Left colon (tissue), 2 donors: ENCODE measurements around the gene GABRB1. TPM values are rescaled to one million over a fixed set of nuclear protein-coding genes. Genes with fewer than 3 reads are reported as not detected.
"Not testable (repeated sequence)": the region's sequence is repeated elsewhere in the genome, so short reads cannot be mapped to it uniquely, and the experiment has no call there.

ENCODE experiments used
- ATAC-seq: fragments of 200-7000 bp; cut with Tn5 transposase; one replicate; pipeline ENCODE4 v1.9.1; 2020; ENCODE audit warnings: mild to moderate bottlenecking, moderate library complexity
- DNase-seq, 2 donors: peaks; one replicate each; pipeline ENCODE4 v3.0.0-alpha.2; 2020
- intact Hi-C, 2 donors: fragments of 100-400 bp; cut with DNase I in 1 of 2; cut with micrococcal nuclease in 1 of 2; formaldehyde crosslinking; loops; one replicate each; pipeline versions ENCODE4 v1.11.2 to v1.14.0; 2022; cut with DNase I, micrococcal nuclease
- total RNA-seq, 2 donors: library from RNA; stranded (reverse); fragmentation: NEBNext Ultra II Directional; extraction: Animal tissue kit (Norgen Biotek cat#: 25700); gene quantifications; one replicate each; pipeline ENCODE4 v1.2.1, GENCODE V29; 2021
- donor health status: DM: no; HTN: no; CAD: no.
- donor health status: DM: yes; HTN: yes; CAD: no.

GABRB1 gene
- total RNA-seq, 2 donors from 2014 or later, result 0.36 to 0.37 TPM

DNA sequence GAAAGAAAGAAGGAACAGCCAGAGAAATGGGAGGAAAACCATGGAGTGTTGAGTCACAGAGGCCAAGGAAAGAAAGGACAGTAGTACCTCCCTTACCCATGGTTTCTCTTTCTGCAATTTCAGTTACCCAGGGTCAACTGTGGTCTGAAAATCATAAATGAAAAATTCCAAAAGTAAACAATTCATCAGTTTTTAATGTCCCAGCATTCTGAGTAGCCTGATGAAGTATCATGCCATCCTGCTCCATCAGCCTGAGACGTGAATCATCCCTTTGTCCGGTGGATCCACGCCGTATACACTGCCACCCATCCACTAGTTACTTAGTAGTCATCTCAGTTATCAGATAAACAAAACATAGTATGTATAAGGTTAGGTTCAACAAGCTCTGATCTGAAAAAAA lies 318.0 kb downstream of the GABRB1 start:
- no peak for ATAC-seq
- intact Hi-C loops, result no loop called here
- DNase-seq, result no peak

DNA sequence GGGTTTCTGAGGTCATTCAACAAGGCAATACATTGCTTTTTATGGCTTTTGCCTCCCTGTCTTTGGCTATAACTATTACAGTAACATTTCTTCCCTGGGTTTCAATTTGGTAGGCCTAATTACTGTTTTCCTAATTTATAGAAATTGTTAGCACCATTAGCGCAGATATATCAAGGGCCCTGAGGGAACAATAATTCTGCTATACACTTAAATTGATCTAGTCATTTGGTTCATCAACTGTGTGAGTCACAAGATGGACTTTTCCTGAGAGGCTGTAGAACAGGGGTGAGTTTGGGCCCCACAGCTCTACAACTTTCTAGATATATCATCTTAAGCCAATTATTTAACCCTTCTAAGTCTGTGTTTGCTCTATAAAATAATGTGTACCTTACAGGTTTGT lies 324.2 kb downstream of the GABRB1 start:
- DNase-seq, result no peak
- intact Hi-C loops, result no loop called here
- no peak for ATAC-seq

DNA sequence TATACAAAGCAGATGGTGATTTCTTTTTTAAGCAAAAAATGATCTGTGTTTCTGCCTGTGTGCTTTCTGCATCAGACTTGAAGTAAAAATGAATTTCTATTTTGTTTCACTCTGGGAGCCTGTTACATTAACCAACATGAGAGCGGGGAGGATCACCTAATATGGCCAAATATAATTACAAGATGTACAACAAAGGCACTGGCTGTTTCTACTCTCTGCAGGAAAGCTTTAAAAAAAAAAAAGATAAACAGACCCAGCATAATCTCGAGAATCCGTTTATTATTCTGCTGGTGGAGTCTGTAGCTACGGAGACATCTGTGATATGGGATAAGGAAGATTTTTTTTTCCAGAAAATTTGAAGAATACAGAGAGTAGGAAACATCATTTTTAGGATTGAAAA lies 328.5 kb downstream of the GABRB1 start:
- intact Hi-C loops, result no loop called here
- ATAC-seq, result no peak

DNA sequence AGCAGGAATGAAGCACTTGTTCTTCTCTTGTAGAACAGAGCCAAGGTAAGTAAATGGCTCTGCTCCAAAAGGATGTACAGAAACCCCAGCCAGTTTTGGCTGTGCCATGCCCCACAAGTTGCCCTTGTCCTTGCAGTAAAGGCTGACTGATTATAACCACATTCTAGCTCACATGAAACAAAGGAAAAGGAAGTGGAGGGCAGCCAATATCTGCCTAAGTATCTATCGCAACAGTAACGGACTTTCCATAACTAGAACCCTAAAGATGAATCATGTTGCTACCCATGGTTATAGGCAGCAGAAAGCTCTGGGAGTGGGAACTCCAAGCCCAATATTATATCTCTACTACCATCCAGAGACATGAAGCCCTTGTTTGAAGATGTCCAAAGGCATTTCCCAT lies 336.4 kb downstream of the GABRB1 start:
- DNase-seq (no peak), ATAC-seq (no peak)
- intact Hi-C loops, result no loop called here

More for the DNA sequence above, 328.5 kb downstream of the GABRB1 start:
- no peak for DNase-seq

DNA sequence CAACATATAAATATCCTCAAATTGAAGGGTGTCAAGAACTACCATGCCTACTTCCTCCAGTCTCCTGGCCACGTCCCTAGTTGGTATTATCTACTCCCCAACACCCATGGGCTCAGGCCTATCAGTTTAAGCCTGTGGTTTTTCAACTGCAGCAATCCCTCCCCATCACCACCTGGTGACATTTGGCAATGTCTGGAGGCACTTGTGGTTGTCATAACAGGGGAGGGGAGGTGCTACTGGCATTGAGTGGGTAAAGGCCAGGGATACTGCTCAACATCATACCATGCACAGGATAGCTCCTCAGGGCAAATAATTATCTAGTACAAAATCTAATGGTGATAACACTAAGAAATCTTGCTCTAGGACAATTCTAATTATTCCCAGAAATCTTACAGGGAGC lies 336.8 kb downstream of the GABRB1 start:
- DNase-seq, result no peak
- intact Hi-C loops, result no loop called here
- no peak for ATAC-seq

DNA sequence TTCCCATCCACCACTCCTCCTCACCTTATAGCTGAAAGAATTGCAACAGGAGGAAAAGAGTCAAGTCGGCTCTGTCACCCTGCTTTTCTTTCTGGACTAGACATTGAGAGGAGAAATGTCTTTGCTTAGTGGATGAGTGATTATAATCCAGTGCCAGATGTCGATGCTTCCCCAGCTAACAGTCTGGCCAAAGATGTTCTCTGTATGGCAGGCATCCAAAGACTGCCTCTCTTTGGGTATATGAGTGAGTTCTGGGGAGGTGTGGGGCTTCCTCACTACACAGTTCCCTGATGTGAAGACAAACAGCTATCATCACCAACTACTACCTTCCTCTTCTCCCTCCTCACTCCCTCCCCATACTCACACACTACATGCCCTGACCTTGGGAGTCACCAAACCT lies 341.2 kb downstream of the GABRB1 start:
- intact Hi-C loops, result no loop called here
- no peak for DNase-seq
- no peak for ATAC-seq

- DNase-seq, result no peak
- no peak for ATAC-seq
- intact Hi-C loops, result no loop called here
Observed at GRCh38 chr4:47373174-47373573, 341.8 kb downstream of the GABRB1 start.

- intact Hi-C loops, result no loop called here
- no peak for ATAC-seq
- no peak for DNase-seq
Observed at GRCh38 chr4:47373709-47374108, 342.3 kb downstream of the GABRB1 start.

- ATAC-seq (no peak), DNase-seq (no peak)
- intact Hi-C loops, result no loop called here
Observed at GRCh38 chr4:47374477-47374876, 343.1 kb downstream of the GABRB1 start.

DNA sequence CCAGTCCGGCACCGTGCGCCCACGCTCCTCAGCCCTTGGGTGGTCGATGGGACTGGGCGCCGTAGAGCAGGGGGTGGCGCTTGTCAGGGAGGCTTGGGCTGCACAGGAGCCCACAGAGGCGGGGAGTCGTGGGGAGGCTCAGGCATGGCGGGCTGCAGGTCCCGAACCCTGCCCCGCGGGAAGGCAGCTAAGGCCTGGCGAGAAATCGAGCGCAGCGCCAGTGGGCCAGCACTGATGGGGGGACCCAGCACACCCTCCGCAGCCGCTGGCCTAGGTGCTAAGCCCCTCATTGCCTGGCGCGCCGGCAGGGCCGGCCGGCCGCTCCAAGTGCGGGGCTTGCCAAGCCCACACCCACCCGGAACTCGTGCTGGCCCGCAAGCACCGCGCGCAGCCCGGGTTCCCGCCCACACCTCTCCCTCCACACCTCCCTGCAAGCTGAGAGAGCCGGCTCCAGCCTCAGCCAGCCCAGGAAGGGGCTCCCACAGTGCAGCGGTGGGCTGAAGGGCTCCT lies 346.7 kb downstream of the GABRB1 start:
- ATAC-seq, intact Hi-C loops, DNase-seq: not testable (repeated sequence)

GRCh38 chr4:47381172-47381571 lies 349.8 kb downstream of the GABRB1 start:
- DNase-seq (no peak), ATAC-seq (no peak)
- intact Hi-C loops, result no loop called here

DNA sequence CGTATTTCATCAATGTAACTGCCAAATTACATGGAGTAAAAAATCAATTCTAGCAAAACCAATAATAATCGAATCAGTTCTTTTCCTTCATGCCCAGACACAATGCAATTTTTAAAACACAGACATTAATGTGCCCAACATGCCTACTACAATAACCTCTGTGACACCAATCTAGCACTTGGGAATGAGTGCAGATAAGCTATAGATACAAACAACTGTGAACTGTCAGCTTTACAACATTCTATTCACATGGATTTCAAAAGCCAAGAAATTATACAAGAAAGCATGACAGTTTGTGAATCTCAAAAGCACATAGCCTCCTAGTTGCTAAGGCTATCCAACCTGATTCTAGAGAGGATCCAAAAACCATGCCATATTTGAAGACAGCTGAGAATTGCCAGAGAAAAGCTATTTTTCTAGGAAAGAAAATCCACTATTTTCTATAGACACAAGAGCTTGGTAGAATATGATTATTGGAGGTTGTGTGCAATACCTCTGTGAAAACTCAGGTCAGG lies 351.5 kb downstream of the GABRB1 start:
- no peak for DNase-seq
- ATAC-seq, result no peak
- intact Hi-C loops, result no loop called here

GRCh38 chr4:47383829-47384427 lies 352.6 kb downstream of the GABRB1 start:
- ATAC-seq (no peak), DNase-seq (no peak)
- intact Hi-C loops, result no loop called here

DNA sequence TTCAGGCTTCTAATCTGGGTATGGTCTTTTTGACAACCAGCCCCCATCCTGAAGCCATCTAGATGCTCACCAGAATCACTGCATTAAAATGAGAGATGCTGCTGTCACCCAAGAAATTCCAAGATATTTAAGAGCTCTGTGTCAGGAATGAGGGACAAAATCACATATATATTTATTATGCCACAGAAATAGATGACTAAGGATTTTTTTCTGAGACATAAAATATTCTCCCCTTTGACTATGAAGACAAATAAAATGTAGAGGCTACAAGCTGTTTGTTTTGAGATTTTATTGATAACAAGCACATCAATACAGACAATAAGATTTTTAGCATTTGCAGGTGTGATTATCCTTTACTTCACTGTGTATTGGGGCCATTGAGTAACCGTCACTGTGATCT lies 354.8 kb downstream of the GABRB1 start:
- ATAC-seq (no peak), DNase-seq (no peak)
- intact Hi-C loops, result no loop called here

GRCh38 chr4:47386561-47387235 lies 355.3 kb downstream of the GABRB1 start:
- intact Hi-C loops, result no loop called here
- no peak for ATAC-seq

DNA sequence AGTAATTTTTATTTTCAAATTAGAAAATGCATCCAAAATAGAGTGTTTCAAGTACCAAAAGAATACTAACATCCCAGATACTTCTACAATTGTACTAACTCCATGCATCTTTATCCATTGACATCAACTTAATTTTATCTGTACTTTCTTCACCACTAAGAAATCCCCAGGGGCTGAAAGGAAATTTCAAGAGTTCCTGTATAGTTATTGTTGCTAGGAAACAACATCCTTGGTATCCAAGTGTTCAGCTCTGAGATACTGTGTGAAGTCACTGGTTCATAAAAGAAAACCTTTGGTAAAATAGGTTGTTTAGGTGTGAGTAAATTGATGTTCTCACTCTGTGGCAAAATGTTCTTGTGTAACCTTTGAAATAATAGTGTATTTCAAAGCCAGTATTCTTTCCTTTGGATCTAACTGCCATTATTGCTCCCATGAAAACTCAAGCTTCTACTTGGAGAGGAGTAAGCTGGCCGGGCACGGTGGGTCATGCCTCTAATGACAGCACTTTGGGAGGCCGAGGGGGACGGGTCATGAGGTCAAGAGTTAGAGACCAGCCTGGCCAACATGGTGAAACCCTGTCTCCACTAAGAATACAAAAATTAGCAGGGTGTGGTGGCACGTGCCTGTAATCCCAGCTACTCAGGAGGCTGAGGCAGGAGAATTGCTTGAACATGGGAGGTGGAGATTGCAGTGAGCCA lies 359.2 kb downstream of the GABRB1 start:
- DNase-seq (no peak), ATAC-seq (no peak)
- intact Hi-C loops, result no loop called here

More at GRCh38 chr4:47386561-47387235, 355.3 kb downstream of the GABRB1 start:
- DNase-seq, result no peak

GRCh38 chr4:47391256-47391655 lies 359.9 kb downstream of the GABRB1 start:
- ATAC-seq, result no peak
- DNase-seq, result no peak

GRCh38 chr4:47406408-47406807 lies 375.0 kb downstream of the GABRB1 start:
- intact Hi-C loops, result no loop called here
- no peak for DNase-seq
- no peak for ATAC-seq

More at GRCh38 chr4:47391256-47391655, 359.9 kb downstream of the GABRB1 start:
- intact Hi-C loops, result no loop called here

DNA sequence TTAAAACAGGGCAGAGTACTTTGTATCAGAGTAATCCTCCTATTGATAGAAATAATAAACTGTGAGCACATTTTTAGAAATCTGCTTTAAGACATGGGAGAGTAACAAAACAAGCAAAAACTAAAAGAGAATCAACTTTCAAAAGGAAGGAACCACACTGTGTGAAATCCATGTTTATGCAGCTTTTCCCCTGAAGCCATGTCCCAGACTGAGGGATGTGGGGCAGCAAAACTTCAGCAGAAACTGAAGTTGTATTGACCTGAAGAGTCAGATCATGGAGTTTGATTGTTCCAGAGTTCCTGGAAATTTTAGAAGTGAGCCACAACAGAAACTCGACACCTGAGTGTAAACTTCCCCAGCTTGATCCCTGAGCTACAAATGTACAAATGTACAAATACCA lies 378.9 kb downstream of the GABRB1 start:
- intact Hi-C loops, result no loop called here
- DNase-seq (no peak), ATAC-seq (no peak)

DNA sequence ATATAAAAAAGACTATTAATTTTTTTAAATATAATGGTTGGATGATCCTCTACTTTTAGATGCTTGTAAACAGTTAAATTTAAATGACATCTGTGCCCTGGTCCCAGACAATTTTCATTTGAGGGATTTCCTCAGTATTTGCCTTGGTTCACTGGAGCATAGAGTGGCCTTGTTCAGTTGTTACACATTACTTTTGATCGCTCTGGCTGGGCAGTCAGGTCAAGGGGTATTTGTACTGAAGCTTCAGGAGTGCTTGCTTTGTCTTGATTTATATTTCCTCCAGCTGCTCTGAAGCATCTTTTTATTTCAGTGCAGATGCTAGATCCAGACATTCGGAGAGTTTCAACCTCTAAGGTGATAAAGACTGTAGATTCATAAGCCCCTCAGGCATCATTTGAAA lies 382.2 kb downstream of the GABRB1 start:
- DNase-seq, result no peak
- intact Hi-C loops, result no loop called here
- no peak for ATAC-seq
